ENCODE measurements around the gene CARNS1. TPM values are rescaled to one million over a fixed set of nuclear protein-coding genes. Genes with fewer than 3 reads are reported as not detected.

Gene CARNS1
- total and polyA plus RNA-seq, 7 experiments from 2014 or later: 0.53 to 14.2 (median 4.3) TPM

DNA sequence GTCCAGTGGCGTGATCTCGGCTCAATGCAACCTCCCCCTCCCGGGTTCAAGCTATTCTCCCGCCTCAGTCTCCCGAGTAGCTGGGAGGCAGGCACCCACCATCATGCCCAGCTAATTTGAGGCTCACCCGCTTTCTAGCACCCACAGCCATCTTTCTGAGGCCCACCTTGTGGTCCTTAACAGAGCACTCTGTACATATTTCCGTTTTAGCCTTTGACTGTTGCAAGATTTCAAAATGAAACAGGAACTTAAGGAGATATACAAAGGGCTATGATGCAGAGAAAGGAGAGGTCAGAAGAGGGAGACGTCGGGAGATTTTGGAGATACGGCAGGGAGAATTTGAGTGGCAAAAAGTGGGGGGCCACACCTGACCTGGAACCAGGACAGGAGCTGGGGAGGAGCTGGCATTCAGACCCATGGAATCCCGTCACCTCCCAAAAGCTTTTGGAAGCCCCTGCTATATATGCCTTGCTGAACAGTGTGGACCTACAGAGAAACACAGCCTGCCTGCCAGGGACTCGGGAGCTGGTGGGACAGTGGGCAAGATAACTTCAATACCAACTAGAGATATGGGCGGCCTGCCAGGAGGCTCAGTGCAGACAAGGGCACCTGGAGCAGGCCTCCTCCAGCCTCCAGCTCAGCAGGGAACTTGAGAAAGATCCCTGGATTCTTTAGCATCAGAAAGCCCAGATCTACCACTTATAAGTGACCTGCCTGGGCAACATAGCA is 34.1 kb upstream of the CARNS1 start:
- H3K36me3 ChIP-seq (ENCODE audit: control insufficient read depth in 2 of 3, insufficient read depth in 3 of 3, low read length in 3 of 3): no peaks in the 10 kb centered on the region
- ChIA-PET CTCF (interaction anchor here (0.6 to 21.2 kb wide), 18 partner anchors 9 to 992 kb away, joined by 3 to 495 read pairs (median 6); partner anchors contain the start of genes CLCF1, POLD4 and PPP1CA), POLR2A (interaction anchor here (0.6 to 16.2 kb wide), 7 partner anchors 10 to 93 kb away, joined by 3 to 272 read pairs (median 6); partner anchors contain the start of genes ANKRD13D, POLD4, PPP1CA and RAD9A)
- Mint-ChIP-seq H3K36me3 (no peaks in the 10 kb centered on the region), H3K4me3 (no peak overlapping the region), H3K27ac (no peak overlapping the region), H3K27me3 (peaks cover 0 to 44% (median 0%) of the 10 kb centered on the region in 5 donors), H3K4me1 (peaks cover 6 to 20% (median 8%) of the 10 kb centered on the region in 7 donors), H3K9me3 (no peaks in the 10 kb centered on the region)
- ATAC-seq (peak; percentile 60), DNase-seq (no peak)
- H3K4me3 ChIP-seq (ENCODE audit: low read length): no peak overlapping the region
- H3K27me3 ChIP-seq (ENCODE audit: control insufficient read depth in 2 of 2, insufficient read depth in 2 of 2, low read length in 2 of 2): no peaks in the 10 kb centered on the region
- H3K4me1 ChIP-seq (ENCODE audit: control insufficient read depth in 2 of 2, insufficient read depth in 2 of 2, low read length in 2 of 2): peaks cover 0 to 5% of the 10 kb centered on the region in 2 donors
- no peaks in the 10 kb centered on the region for H3K9me3 ChIP-seq (ENCODE audit: control insufficient read depth in 2 of 3, low read length in 3 of 3)
- no peak overlapping the region for H3K27ac ChIP-seq (ENCODE audit: low read depth, low read length)
- intact Hi-C loops (cut with micrococcal nuclease): no loop called here

DNA sequence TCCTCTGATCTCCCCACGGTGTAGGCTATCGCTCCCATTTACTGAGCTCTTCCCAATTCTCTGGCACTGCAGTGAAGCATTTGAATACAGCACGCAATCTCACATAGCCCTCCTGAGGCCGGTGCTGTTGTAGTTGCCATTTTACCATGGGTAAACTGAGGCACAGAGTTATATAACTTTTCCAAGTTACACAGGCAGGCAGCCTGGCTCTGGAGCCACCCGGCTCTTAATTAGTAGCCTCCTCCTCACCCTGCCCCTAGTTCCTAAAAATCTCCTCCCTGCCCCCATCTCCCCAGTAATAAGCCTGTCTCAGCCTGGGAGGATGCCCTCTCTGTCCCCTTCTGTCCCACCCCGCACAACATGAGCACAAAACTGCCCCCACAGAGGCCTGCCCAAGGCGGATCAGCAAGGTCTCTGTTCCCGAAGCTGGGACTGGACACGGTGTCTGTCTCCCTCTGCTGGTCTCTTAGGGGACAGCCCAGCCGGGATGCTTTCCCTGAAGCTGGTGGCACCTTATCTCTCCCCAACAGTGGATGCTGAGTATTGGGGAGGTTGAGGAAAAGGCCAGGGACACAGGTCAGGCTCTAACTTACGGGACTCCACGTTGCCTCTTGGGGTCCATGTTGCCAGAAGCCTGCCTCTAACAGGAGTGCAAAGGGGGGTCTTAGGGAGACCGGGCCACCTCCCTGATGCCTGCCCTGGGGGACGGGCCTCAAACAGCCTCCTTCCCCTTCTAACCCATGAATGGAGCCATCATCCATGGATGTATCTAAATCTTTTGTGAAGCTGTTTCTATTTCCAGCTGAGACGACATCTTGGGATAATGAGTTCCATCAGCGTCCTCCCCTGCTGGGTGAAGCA is 33.0 kb upstream of the CARNS1 start:
- no peaks in the 10 kb centered on the region for H3K36me3 Mint-ChIP-seq
- H3K4me1 Mint-ChIP-seq: peaks cover 4 to 20% (median 8%) of the 10 kb centered on the region in 7 donors
- intact Hi-C loops (cut with micrococcal nuclease): loop anchor here (1.0 kb wide), 8 partner anchors 8 to 120 kb away; partner anchors contain the start of genes GRK2 (in 1 of the 2) and POLD4 (in 1 of the 2)
- Histone ChIP-seq H3K4me3 (ENCODE audit: low read length) (no peak overlapping the region), H3K4me1 (ENCODE audit: control insufficient read depth in 2 of 2, insufficient read depth in 2 of 2, low read length in 2 of 2) (peaks cover 0 to 5% of the 10 kb centered on the region in 2 donors), H3K36me3 (ENCODE audit: control insufficient read depth in 2 of 3, insufficient read depth in 3 of 3, low read length in 3 of 3) (no peaks in the 10 kb centered on the region), H3K9me3 (ENCODE audit: control insufficient read depth in 2 of 3, low read length in 3 of 3) (no peaks in the 10 kb centered on the region), H3K27ac (ENCODE audit: low read depth, low read length) (no peak overlapping the region), H3K27me3 (ENCODE audit: control insufficient read depth in 2 of 2, insufficient read depth in 2 of 2, low read length in 2 of 2) (no peaks in the 10 kb centered on the region)
- DNase-seq: peak; percentile 67 to 86 (median 79)
- no peak overlapping the region for H3K4me3 Mint-ChIP-seq
- peaks cover 0 to 38% (median 0%) of the 10 kb centered on the region in 5 donors for H3K27me3 Mint-ChIP-seq
- ChIA-PET CTCF (interaction anchor here (0.6 to 21.2 kb wide), 20 partner anchors 10 to 302 kb away, joined by 3 to 495 read pairs (median 6); partner anchors contain the start of genes CLCF1, POLD4 and PPP1CA), POLR2A (interaction anchor here (0.9 to 16.2 kb wide), 8 partner anchors 9 to 113 kb away, joined by 3 to 272 read pairs (median 5); partner anchors contain the start of genes ANKRD13D, POLD4, PPP1CA and RAD9A)
- peak; percentile 96 for ATAC-seq
- H3K9me3 Mint-ChIP-seq: no peaks in the 10 kb centered on the region
- H3K27ac Mint-ChIP-seq: peak overlapping the region in 2 of 9 donors; percentile 1 to 79

DNA sequence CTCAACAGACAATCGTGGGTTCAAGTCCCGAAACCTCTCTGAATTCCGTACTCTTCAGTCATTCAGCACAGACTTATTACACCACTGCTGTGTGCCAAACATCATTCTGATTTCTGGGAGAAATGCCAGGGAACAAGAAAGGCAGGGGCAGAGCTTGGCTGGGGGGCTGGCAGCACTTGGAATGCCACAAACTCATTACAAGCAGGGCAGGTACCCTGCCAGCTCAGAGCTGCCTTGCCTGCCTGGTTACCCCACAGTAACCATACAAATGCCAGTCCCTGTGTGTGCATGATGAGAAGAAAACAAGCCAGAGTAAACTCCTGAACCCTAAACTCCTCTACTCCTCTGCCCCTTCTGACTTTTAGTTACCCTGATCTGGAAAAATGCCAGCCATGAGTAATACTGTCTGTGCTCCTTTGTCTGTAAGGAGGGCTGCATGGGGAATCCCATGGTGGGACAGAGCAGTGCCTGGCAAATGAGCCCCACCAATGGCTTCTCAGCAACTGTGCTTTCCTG is 30.6 kb upstream of the CARNS1 start:
- Mint-ChIP-seq H3K4me1 (peaks cover 15 to 25% (median 19%) of the 10 kb centered on the region in 7 donors), H3K9me3 (no peaks in the 10 kb centered on the region), H3K27me3 (peaks cover 0 to 37% (median 0%) of the 10 kb centered on the region in 5 donors), H3K4me3 (no peak overlapping the region), H3K27ac (no peak overlapping the region), H3K36me3 (peaks cover 0 to 2% (median 0%) of the 10 kb centered on the region in 5 donors)
- CTCF ChIA-PET: interaction anchor here (1.1 to 21.2 kb wide), 4 partner anchors 12 to 57 kb away, joined by 3 to 495 read pairs (median 13); partner anchors contain the start of gene POLD4
- no peak for DNase-seq
- Histone ChIP-seq H3K9me3 (ENCODE audit: control insufficient read depth in 2 of 3, low read length in 3 of 3) (no peaks in the 10 kb centered on the region), H3K4me1 (ENCODE audit: control insufficient read depth in 2 of 2, insufficient read depth in 2 of 2, low read length in 2 of 2) (peaks cover 0 to 5% of the 10 kb centered on the region in 2 donors), H3K4me3 (ENCODE audit: low read length) (no peak overlapping the region), H3K36me3 (ENCODE audit: control insufficient read depth in 2 of 3, insufficient read depth in 3 of 3, low read length in 3 of 3) (no peaks in the 10 kb centered on the region), H3K27ac (ENCODE audit: low read depth, low read length) (no peak overlapping the region), H3K27me3 (ENCODE audit: control insufficient read depth in 2 of 2, insufficient read depth in 2 of 2, low read length in 2 of 2) (no peaks in the 10 kb centered on the region)
- intact Hi-C loops (cut with micrococcal nuclease): no loop called here
- POLR2A ChIA-PET: interaction anchor here (1.4 to 25.4 kb wide), 4 partner anchors 32 to 41 kb away, joined by 5 to 1530 read pairs (median 25); partner anchors contain the start of genes CARNS1, POLD4, PTPRCAP and RPS6KB2
- ATAC-seq: no peak

DNA sequence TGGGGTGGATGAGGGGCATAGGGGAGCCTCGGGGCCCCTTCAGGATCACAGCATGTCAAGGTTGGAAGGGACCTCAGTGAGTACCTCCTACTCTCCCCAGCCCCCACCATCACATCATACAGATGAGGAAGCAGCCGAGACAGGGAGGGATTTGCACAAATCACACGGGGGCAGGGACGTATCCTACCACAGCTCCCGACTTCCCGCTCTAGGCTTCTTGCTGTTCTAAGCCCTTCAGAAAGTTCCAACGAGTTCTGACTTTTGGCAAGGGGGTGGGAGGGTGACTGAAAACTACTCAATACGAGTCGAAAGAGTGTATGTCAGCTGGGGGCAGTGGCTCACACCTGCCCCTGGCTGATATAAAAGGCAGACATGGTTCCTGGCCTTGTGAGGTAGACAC is 28.4 kb upstream of the CARNS1 start:
- DNase-seq: no peak
- peaks cover 11 to 13% of the 10 kb centered on the region in 2 donors for H3K4me1 ChIP-seq (ENCODE audit: control insufficient read depth in 2 of 2, insufficient read depth in 2 of 2, low read length in 2 of 2)
- H3K27me3 ChIP-seq (ENCODE audit: control insufficient read depth in 2 of 2, insufficient read depth in 2 of 2, low read length in 2 of 2): no peaks in the 10 kb centered on the region
- intact Hi-C loops (cut with micrococcal nuclease): no loop called here
- Mint-ChIP-seq H3K27ac (no peak overlapping the region), H3K36me3 (peaks cover 0 to 2% (median 0%) of the 10 kb centered on the region in 5 donors), H3K4me3 (no peak overlapping the region), H3K9me3 (no peaks in the 10 kb centered on the region), H3K27me3 (peaks cover 0 to 24% (median 0%) of the 10 kb centered on the region in 5 donors), H3K4me1 (peaks cover 20 to 28% (median 22%) of the 10 kb centered on the region in 7 donors)
- H3K27ac ChIP-seq (ENCODE audit: low read depth, low read length): no peak overlapping the region
- H3K36me3 ChIP-seq (ENCODE audit: control insufficient read depth in 2 of 3, insufficient read depth in 3 of 3, low read length in 3 of 3): peaks cover 0 to 2% (median 0%) of the 10 kb centered on the region in 3 experiments
- ChIA-PET POLR2A (interaction anchor here (0.7 to 25.4 kb wide), 6 partner anchors 14 to 96 kb away, joined by 3 to 1530 read pairs (median 4); partner anchors contain the start of genes AIP, CARNS1, POLD4 and PPP1CA), CTCF (interaction anchor here (0.6 to 21.2 kb wide), 5 partner anchors 30 to 103 kb away, joined by 3 to 495 read pairs (median 3); partner anchors contain the start of genes POLD4 and TMEM134)
- no peak overlapping the region for H3K4me3 ChIP-seq (ENCODE audit: low read length)
- H3K9me3 ChIP-seq (ENCODE audit: control insufficient read depth in 2 of 3, low read length in 3 of 3): no peaks in the 10 kb centered on the region
- ATAC-seq: no peak

DNA sequence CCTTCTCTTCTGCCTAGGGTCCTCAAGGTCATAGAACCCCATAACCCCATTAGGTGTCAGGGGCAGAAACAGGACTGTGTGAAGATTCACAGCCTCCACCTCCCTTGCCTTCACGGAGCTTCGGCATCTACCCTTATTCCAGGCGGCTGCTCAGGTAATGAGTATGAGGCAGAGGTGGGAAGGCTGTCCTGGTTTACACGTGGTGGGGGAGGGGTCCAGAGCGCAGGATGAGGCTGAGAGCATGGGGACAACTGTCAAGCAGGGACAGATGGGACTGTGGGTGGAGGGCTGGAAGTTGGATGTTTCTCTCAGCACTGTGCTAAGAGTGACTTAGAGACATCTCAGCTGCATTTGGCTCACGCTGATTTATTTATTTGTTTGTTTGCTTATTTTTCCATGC is 28.0 kb upstream of the CARNS1 start:
- Mint-ChIP-seq H3K9me3 (no peaks in the 10 kb centered on the region), H3K4me3 (no peak overlapping the region), H3K36me3 (peaks cover 0 to 2% (median 0%) of the 10 kb centered on the region in 5 donors), H3K27me3 (peaks cover 0 to 23% (median 0%) of the 10 kb centered on the region in 5 donors), H3K27ac (peak overlapping the region in 1 of 9 donors; percentile 67), H3K4me1 (peaks cover 19 to 29% (median 22%) of the 10 kb centered on the region in 7 donors)
- Histone ChIP-seq H3K27me3 (ENCODE audit: control insufficient read depth in 2 of 2, insufficient read depth in 2 of 2, low read length in 2 of 2) (no peaks in the 10 kb centered on the region), H3K4me1 (ENCODE audit: control insufficient read depth in 2 of 2, insufficient read depth in 2 of 2, low read length in 2 of 2) (peaks cover 11% of the 10 kb centered on the region in 2 donors), H3K27ac (ENCODE audit: low read depth, low read length) (no peak overlapping the region), H3K4me3 (ENCODE audit: low read length) (no peak overlapping the region), H3K9me3 (ENCODE audit: control insufficient read depth in 2 of 3, low read length in 3 of 3) (no peaks in the 10 kb centered on the region), H3K36me3 (ENCODE audit: control insufficient read depth in 2 of 3, insufficient read depth in 3 of 3, low read length in 3 of 3) (peaks cover 0 to 2% (median 0%) of the 10 kb centered on the region in 3 experiments)
- ChIA-PET CTCF (interaction anchor here (0.6 to 21.2 kb wide), 6 partner anchors 31 to 118 kb away, joined by 3 to 495 read pairs (median 3); partner anchors contain the start of genes PITPNM1, POLD4 and TMEM134), POLR2A (interaction anchor here (0.8 to 25.4 kb wide), 5 partner anchors 14 to 95 kb away, joined by 3 to 1530 read pairs (median 5); partner anchors contain the start of genes AIP, CARNS1, POLD4 and PPP1CA)
- no peak for ATAC-seq
- no peak for DNase-seq
- intact Hi-C loops (cut with micrococcal nuclease): no loop called here

Data from naive thymus-derived CD4-positive, alpha-beta T cell (primary cell).